Stimulated activated CD8-positive, alpha-beta memory T cell treated with anti-CD3 and anti-CD28 coated beads, Interleukin-2, amount 100 ng/mL, for 1 hour (primary cell): ENCODE data around the gene KLHL10.

ENCODE experiments used
- DNase-seq, 2 donors: peaks; one replicate each; pipeline ENCODE4 v3.0.0-alpha.2; 2020; ENCODE audit warnings: low read depth in 2 of 2

Gene KLHL10

GRCh38 chr17:41837761-41838538 lies at the start of gene KLHL10:
KLHL10 (plus strand) TSS chr17:41837825; CDS start chr17:41837933, 108 bp downstream.
- no peak for DNase-seq

DNA sequence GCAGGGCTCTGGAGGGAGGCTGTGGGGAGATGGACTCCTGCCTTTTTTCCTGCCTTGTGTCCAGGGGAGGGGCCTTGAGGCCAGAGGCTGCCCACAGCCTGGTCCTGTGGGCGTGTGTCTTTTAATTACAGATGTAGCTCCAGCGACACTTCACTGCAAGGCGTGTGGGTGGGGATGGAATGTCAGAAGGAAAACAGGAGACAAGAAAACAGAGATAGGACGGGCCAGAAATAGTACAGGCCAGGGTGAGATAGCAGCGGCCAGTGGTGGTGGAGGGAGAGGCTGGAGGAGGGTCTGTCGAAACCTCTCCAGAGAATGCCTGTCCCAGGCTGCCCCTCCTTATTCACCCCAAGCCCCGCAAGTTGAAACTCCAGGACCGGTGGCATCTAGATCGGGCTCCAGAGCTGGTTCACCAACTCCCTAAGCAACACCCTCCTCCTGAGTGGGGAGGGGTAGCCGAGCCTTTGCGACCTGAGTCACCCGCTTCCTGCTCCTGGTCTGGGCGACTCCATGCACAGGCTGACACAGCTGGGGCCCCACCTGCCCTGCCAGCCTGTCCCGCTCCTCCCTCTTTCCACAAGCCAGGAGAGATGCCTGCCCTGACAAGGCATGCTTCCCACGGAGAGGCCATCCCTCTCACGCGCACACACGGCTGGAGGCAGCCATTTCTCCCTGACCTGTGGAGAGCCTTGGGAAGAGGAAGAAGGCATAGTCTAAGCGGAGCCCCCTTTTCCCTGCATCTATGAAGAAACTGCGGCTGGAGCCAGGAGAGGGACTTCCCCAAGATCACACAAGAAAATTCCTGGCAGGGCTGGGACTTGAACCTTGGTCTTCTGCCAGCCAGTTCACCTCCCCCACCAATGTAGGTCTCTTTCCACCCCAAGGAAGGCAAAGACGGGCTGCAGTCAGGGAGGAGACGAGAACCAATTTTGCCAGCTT lies 44.5 kb upstream of the KLHL10 start:
- DNase-seq: no peak

DNA sequence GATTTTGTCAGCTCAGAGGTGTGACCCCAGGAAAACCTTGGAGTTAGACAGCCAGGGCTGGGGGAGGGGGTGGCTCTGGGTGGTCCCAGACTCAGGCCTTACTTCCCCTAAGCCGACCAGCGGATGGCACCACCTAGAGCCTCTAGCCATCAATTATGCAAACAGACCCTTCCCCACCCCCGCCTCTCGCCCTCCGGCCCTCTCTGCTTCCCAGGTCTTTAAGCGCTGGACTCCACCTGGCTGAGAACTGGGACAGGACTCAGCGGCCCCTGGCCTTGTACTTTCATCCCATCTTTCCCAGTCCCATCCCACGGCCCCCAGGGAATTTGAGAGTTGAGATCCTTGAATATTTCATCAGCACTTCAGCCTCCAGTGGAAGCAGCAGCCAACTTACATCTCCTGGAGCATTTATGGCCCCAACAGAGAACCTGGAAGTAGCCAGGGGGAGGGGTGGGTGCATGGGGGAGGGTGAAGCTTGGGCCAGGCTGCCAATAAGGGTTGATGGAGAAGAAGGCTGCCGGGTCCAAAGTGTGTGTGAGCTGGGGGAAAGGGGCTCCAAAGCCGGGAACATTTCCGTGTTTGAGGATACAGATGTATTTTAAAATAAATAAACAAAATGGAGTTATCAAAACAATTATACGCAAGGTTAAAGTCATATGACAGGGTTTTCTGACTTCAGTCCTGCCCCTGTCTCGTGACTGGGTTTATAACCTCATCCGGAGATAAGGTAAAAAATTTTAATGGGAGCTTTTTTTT lies 43.7 kb upstream of the KLHL10 start:
- DNase-seq: no peak

GRCh38 chr17:41794540-41794975 lies 43.1 kb upstream of the KLHL10 start:
- DNase-seq: no peak

DNA sequence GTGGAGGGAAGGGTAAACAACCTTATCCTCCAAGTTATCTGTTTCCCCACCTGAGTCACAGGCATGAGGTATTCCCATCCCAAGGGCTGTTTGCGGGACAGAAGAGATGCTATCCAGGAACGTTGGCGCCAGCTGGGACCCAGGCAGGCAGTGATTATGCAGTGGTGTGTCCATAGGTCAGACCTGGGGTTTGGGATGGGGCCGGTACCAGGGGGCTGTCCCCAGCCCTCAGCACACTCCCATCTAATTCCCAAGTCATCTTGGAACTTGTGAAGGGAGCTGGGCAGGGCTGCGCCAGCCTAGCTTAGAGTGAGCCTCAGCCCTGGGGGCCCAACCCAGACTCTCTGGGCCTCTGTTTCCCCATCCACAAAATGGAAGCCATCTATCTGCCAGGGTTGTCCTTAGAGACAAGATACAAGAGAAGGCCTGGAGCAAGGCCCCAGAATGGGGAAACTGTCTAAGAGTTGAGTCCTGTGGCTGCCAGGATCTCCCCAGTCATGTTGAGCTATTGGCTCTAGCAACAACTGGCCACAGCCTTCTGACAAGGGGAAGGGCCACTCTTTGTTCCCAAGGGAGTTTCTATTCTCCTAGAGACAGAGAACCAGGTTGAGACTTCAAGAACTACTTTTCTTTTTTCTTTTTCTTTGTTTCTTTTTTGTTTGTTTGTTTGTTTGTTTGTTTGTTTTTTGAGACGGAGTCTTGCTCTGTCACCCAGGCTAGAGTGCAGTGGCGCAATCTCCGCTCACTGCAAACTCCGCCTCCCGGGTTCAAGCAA lies 41.3 kb upstream of the KLHL10 start:
- no peak for DNase-seq

GRCh38 chr17:41797377-41797776 lies 40.2 kb upstream of the KLHL10 start:
- DNase-seq: no peak

DNA sequence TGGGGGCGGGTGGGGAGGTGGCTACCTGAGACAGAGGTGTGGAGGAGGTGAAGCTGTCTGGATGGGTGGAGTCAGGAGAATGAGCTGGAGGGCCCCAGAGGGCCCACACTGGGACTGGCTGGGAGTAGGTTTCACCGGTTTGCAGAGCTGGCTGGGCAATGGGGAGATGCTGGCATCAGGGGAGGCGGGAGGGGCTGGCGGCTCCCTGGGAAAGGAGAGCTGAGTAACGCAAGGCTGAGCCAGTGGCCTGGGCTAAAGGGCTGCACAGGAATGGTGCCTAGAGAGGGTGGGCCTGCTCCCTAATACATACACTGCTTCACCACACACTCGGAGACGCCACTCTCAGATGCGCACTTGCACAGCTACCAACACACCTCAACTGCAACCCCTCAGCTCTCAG lies 38.3 kb upstream of the KLHL10 start:
- no peak for DNase-seq

- DNase-seq: no peak
Observed at GRCh38 chr17:41800601-41801373, 36.8 kb upstream of the KLHL10 start.

DNA sequence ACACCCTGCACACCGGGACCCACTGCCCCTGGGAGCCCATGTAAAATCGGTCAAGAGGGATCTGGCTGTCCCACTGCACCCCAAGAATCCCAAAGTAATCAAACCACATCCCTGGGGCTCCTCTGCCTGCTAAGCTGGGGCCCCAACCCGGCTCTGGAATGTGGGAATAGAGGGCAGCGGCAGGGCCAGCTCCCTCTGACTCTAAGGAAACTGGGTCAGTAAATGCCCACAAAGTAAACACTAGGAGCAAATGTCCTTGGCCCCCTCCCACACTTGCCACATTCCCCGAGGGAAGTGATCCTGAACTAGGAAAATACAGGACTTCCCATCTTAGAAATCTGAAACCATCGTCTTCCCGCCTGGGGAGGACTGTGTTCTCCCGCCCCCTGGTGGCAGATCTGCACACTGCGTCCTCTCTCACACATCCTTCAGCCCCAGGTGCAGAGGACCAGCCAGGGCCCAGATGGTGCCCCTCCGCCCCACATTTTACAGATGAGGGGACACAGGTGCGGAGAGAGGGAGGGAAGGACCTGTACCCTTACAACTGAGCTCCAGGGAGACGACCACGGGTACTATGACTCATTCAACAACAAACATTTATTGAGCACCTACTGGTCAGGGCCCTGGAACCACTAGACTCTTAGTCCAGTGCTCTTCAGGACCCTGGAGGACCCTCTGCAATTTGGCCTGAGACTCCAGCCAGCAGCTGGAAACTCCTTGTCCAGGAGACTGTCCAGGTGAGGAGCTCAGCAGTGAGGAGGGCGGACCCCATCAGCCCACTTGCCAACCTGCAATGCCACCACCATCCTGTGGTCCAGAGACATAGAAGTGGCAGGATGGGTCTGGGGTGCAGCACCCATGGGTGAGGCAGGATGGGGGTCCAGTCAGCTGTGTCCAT lies 36.0 kb upstream of the KLHL10 start:
- peak; percentile 46 to 58 for DNase-seq

DNA sequence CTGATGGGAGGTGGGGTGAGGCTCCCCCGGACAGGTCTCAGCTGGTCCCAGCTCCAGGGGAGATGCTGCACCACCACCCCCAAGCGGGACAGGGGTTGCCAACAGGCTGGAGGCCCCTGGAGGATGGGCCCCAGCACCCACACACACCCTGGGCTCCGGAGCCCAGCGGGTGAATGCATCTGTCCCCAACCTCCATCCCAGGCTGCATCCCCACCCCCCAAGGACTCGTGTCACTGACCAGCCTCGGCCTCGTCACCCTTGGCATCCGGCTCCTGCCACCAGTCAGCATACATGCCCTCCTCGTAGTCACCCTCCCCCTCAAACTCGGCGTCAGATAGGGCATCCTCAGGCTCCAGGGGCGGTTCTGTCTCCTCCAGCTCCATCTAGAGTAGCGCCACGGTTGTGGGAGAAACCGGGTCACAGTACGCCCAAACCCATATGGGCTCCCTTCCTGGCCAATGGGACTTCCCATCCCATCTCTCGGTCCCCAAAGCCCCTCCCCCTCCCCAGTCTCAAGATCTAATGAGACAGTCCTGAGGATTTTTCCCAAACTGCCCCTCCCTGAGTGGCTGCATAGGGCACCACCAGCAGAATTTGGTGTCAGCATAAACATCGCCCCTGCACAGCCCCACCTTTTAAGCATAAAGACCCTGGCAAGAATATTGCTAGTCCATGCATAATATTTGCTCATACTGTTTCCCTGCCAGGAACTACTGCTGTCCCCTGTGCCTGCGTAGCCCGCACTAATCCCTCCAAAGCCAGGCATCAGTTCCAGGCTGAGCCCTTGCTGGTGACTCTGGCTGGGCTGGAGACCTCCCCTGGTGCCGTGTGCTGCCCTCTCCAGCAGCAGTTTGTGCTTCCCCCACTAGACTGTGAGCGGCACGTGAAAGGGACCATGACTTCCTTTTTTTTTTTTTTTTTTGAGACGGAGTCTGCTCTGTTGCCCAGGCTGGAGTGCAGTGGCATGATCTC lies 34.3 kb upstream of the KLHL10 start:
- DNase-seq: no peak

DNA sequence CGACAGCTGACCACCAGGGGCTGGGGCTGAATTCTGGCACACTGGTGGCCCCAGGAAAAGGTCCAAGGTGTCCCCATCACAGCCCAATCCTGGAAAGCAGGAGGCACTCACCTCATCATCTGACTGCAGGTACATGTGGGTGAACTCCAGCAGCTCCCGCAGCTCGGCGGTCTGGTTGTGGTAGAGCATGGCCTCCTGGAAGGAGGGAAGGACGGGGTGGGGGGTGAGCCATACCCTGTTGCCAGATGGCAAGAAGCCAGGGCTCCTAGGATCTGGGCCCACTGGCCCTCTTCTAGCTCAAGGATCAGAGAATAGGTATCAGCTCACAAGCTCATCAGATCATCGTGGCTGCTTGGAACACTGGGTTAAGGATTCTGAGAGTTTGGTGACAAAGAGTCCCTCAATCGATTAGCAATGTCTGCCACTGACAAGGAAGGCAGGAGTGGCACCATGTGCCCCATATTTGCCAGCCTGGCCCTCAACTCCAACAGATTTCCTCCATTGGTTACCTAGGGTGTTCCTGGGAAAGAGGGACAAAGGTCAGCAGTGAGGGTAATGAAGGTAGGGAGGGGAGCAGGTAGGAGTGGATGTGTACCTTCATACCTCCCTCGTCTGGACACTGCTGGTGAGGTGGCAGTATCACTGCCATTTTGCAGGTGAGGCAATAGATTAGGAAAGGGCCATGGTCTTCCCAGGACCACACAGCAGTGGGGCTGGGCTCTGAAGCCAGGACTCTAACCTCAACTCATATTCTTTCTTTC lies 30.8 kb upstream of the KLHL10 start:
- no peak for DNase-seq

GRCh38 chr17:41810659-41811548 lies 26.7 kb upstream of the KLHL10 start:
- DNase-seq: no peak

DNA sequence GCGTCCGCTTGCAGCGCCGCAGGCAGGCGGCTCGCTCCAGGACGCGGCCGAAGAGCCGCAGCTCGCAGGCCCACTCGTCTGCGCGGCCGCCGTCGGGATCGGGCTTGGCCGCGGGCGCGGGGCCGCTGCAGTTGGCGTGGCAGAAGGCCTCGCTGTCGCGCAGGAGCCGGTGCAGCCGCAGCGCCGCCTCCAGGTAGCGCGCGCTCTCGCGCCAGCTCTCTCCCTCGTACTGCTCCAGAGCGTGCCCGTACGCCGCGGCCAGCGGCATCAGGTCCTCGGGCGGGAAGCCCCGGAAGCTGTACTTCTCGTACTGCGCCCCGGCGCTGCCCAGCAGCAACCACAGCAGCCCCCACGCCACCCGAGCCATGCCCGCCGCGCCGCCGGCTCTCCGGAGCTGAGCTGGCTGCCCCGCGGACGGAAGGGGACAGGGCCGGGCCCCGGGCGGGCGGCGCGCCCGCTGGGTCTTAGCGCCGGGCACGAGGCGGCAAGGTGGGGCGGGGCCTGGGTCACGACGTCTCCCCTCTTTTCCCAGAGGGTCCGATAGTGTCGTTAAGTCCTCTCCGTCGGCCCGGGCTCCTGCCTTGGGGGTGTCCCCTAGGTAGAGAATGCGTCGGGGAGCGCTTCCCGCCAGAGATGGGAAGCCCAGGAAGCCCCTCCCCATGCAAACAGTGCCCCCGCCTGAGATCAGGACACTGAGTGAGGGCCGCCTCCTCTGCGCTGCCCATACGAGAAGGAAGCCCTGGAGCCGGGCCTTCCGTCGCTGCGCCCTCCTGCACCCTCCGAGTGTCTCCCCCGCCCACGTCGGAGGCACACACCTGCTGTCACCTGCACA lies 25.9 kb upstream of the KLHL10 start, which contains the start of gene P3H4:
Gene P3H4, minus strand, starts transcription at position 401 of the 832 bp plus-strand sequence. Its CDS starts 34 bp downstream, at position 367.
- DNase-seq: peak; percentile 49 to 57

- DNase-seq: no peak
Observed at GRCh38 chr17:41812381-41813151, 25.1 kb upstream of the KLHL10 start, which contains the start of gene FKBP10. FKBP10 (plus strand) TSS chr17:41813004; CDS start chr17:41813035, 31 bp downstream.
